ENCODE results near the gene LUM. TPM values are rescaled to one million over a fixed set of nuclear protein-coding genes. Genes with fewer than 3 reads are reported as not detected.

LUM gene
- total and polyA plus RNA-seq, 7 donors = 2.7 to 35.7 (median 8.3) TPM

DNA sequence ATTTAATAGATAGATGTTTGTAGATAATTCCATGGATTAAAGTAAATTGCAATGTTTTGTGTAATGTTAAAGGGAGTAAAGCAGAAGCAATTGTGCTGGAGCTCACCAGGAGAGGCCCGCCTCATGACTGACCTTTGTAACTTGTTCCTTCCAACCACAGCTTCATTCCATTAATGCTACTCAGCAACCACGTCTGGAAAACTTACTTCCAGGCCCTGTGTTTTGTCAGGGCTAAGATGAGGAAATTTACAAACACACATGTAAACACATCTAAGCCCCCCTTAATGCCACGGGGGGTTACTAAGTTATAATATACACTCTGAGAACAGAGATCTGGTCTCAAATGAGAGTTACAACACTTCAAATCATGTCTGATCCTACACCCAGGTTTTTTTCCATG lies 12.4 kb downstream of the LUM start:
- H3K4me3 ChIP-seq = no peak overlapping the region
- no peak for DNase-seq
- no peaks in the 10 kb centered on the region for H3K9me3 ChIP-seq
- H3K4me1 ChIP-seq = no peaks in the 10 kb centered on the region
- no peak overlapping the region for H3K27ac ChIP-seq
- intact Hi-C loops (cut with DNase I) = no loop called here
- H3K36me3 ChIP-seq (ENCODE audit: insufficient read depth in 1 of 2, low read depth in 1 of 2) = no peaks in the 10 kb centered on the region
- peak in 1 of 4 donors; percentile 35 for ATAC-seq
- H3K27me3 ChIP-seq (ENCODE audit: insufficient read depth in 3 of 3, low read length in 2 of 3) = no peaks in the 10 kb centered on the region
- no peak for TF ChIP-seq CTCF (IDR thresholded peaks at IDR 0.05)
- 25 to 59% (median 26%) methylated on average over 3 of the region's 3 CpGs for WGBS, 3 donors

GRCh38 chr12:91098461-91098860 lies 12.8 kb downstream of the LUM start:
- Histone ChIP-seq H3K9me3 (no peaks in the 10 kb centered on the region), H3K27ac (no peak overlapping the region), H3K4me3 (no peak overlapping the region), H3K4me1 (no peaks in the 10 kb centered on the region), H3K36me3 (ENCODE audit: insufficient read depth in 1 of 2, low read depth in 1 of 2) (no peaks in the 10 kb centered on the region), H3K27me3 (ENCODE audit: insufficient read depth in 3 of 3, low read length in 2 of 3) (no peaks in the 10 kb centered on the region)
- intact Hi-C loops (cut with DNase I) = no loop called here
- ATAC-seq (no peak), DNase-seq (no peak)
- no peak for TF ChIP-seq CTCF (IDR thresholded peaks at IDR 0.05)

GRCh38 chr12:91094957-91095356 lies 16.3 kb downstream of the LUM start:
- Histone ChIP-seq H3K4me3 (no peak overlapping the region), H3K27me3 (ENCODE audit: insufficient read depth in 3 of 3, low read length in 2 of 3) (no peaks in the 10 kb centered on the region), H3K27ac (no peak overlapping the region), H3K36me3 (ENCODE audit: insufficient read depth in 1 of 2, low read depth in 1 of 2) (no peaks in the 10 kb centered on the region), H3K4me1 (no peaks in the 10 kb centered on the region), H3K9me3 (no peaks in the 10 kb centered on the region)
- DNase-seq (no peak), ATAC-seq (no peak)
- WGBS, 3 donors = 80 to 86% (median 83%) methylated on average over 1 of the region's 1 CpG
- TF ChIP-seq CTCF (IDR thresholded peaks at IDR 0.05) = no peak
- intact Hi-C loops (cut with DNase I) = no loop called here

DNA sequence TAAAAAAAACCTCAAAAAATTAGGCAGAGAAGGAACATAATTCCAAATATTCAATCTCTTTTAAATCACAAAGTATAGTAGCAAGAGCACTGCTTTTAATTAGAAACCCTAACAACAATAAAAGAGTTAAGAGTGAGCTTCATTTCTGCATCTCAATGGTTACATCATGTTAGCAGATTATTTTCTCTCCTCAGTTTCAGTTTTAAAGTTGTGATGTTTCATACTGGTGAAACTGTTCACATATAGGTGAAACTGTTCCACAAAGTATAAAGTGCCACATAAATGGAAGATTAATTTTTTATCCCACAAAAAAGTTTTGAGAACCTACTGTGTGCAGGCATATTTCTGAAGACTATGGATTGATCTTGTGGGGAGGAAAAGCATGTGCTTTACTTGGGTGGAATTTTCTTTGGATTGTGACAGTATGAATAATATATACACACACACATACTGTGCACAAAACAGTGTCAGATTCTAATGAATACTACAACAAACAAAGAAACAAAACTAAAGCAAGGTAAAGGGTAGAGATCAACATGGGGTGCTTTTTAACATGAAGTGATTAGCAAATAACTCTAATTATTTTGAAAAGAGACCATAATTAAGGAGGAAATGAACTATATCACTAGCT lies 17.1 kb downstream of the LUM start:
- ATAC-seq = no peak
- intact Hi-C loops (cut with DNase I) = no loop called here
- H3K27ac ChIP-seq = no peak overlapping the region
- DNase-seq = no peak
- no peak overlapping the region for H3K4me3 ChIP-seq
- H3K27me3 ChIP-seq (ENCODE audit: insufficient read depth in 3 of 3, low read length in 2 of 3) = no peaks in the 10 kb centered on the region
- no peaks in the 10 kb centered on the region for H3K4me1 ChIP-seq
- no peaks in the 10 kb centered on the region for H3K36me3 ChIP-seq (ENCODE audit: insufficient read depth in 1 of 2, low read depth in 1 of 2)
- no peak for TF ChIP-seq CTCF (IDR thresholded peaks at IDR 0.05)
- no peaks in the 10 kb centered on the region for H3K9me3 ChIP-seq

DNA sequence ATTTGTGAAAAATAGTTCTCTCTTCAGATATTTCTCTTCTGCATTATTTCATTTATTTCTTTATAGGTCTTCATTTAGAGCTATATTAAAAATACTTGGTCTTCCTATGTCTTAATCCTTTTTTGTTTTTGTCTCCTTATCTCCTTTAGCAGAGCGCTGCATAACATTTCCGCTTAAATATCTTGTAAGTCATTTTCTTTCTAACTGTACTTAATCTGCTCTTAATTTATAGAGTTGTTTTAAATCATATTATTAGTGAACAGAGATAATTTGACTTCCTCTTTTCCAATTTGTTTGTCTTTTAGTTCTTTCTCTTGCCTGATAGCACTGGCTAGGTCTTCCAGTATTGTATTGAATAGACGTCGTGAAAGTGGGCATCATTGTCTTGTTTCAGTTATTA lies 18.0 kb downstream of the LUM start:
- DNase-seq (no peak), ATAC-seq (no peak)
- no peak overlapping the region for H3K27ac ChIP-seq

More for the DNA sequence above, 18.0 kb downstream of the LUM start:
- H3K9me3 ChIP-seq = no peaks in the 10 kb centered on the region
- intact Hi-C loops (cut with DNase I) = no loop called here
- H3K4me1 ChIP-seq = no peaks in the 10 kb centered on the region
- 88 to 91% (median 90%) methylated on average over 4 of the region's 4 CpGs for WGBS, 3 donors
- no peaks in the 10 kb centered on the region for H3K36me3 ChIP-seq (ENCODE audit: insufficient read depth in 1 of 2, low read depth in 1 of 2)
- no peak for TF ChIP-seq CTCF (IDR thresholded peaks at IDR 0.05)
- no peak overlapping the region for H3K4me3 ChIP-seq
- no peaks in the 10 kb centered on the region for H3K27me3 ChIP-seq (ENCODE audit: insufficient read depth in 3 of 3, low read length in 2 of 3)
